ENCODE measurements around the gene GLMP.
A peak's percentile ranks its signal among the peaks of the same experiment; 100 is the strongest.

GLMP gene

GRCh38 chr1:156284757-156285156 lies 10.7 kb downstream of the GLMP start:
- DNase-seq: no peak

GRCh38 chr1:156284112-156284511 lies 11.4 kb downstream of the GLMP start, which contains the start of gene TMEM79:
TSS of gene TMEM79 (plus strand) at chr1:156284325. CDS start at chr1:156285227, 902 bp downstream.
- no peak for DNase-seq

- no peak for DNase-seq
Measured at GRCh38 chr1:156283521-156283920, 12.0 kb downstream of the GLMP start.

- peak; percentile 99 for DNase-seq
Measured at GRCh38 chr1:156282479-156283222, 12.8 kb downstream of the GLMP start, which contains the start of gene SMG5. TSS of gene SMG5 (minus strand) at chr1:156282825. CDS start at chr1:156282680, 145 bp downstream.

- no peak for DNase-seq
Measured at GRCh38 chr1:156281693-156282478, 13.6 kb downstream of the GLMP start.

GRCh38 chr1:156281281-156281680 lies 14.2 kb downstream of the GLMP start:
- peak; percentile 13 for DNase-seq

GRCh38 chr1:156279837-156280236 lies 15.6 kb downstream of the GLMP start:
- no peak for DNase-seq

- DNase-seq: no peak
Measured at GRCh38 chr1:156276966-156277381, 18.5 kb downstream of the GLMP start.

GRCh38 chr1:156276532-156276931 lies 18.9 kb downstream of the GLMP start:
- DNase-seq: no peak

GRCh38 chr1:156270314-156270713 lies 25.2 kb downstream of the GLMP start:
- DNase-seq: no peak

- no peak for DNase-seq
Measured at GRCh38 chr1:156268336-156268735, 27.1 kb downstream of the GLMP start.

- no peak for DNase-seq
Measured at GRCh38 chr1:156266051-156266450, 29.4 kb downstream of the GLMP start.

GRCh38 chr1:156263288-156263655 lies 32.2 kb downstream of the GLMP start:
- DNase-seq: no peak

GRCh38 chr1:156262461-156263287 lies 32.8 kb downstream of the GLMP start:
- DNase-seq: no peak

GRCh38 chr1:156260896-156261295 lies 34.6 kb downstream of the GLMP start:
- no peak for DNase-seq

- DNase-seq: no peak
Measured at GRCh38 chr1:156259805-156260204, 35.7 kb downstream of the GLMP start.

- no peak for DNase-seq
Measured at GRCh38 chr1:156258859-156259258, 36.6 kb downstream of the GLMP start.

GRCh38 chr1:156257711-156258110 lies 37.8 kb downstream of the GLMP start:
- no peak for DNase-seq

- no peak for DNase-seq
Measured at GRCh38 chr1:156253634-156254033, 41.8 kb downstream of the GLMP start.

GRCh38 chr1:156251527-156251926 lies 44.0 kb downstream of the GLMP start:
- DNase-seq: no peak

- DNase-seq: no peak
Measured at GRCh38 chr1:156249593-156249992, 45.9 kb downstream of the GLMP start.

GRCh38 chr1:156248323-156248683 lies 47.2 kb downstream of the GLMP start:
- no peak for DNase-seq

All from CD4-positive, alpha-beta T cell treated with Interleukin-4 for 4 hours (primary cell).